GM19238 (cell line): Measurements from ENCODE around the gene C16orf87.

ENCODE experiments used
- DNase-seq: peaks from one replicate; pipeline ENCODE4 v3.0.0; 2011; ENCODE audit warnings: low spot score; ENCODE audit not compliant: insufficient read length

C16orf87 gene

DNA sequence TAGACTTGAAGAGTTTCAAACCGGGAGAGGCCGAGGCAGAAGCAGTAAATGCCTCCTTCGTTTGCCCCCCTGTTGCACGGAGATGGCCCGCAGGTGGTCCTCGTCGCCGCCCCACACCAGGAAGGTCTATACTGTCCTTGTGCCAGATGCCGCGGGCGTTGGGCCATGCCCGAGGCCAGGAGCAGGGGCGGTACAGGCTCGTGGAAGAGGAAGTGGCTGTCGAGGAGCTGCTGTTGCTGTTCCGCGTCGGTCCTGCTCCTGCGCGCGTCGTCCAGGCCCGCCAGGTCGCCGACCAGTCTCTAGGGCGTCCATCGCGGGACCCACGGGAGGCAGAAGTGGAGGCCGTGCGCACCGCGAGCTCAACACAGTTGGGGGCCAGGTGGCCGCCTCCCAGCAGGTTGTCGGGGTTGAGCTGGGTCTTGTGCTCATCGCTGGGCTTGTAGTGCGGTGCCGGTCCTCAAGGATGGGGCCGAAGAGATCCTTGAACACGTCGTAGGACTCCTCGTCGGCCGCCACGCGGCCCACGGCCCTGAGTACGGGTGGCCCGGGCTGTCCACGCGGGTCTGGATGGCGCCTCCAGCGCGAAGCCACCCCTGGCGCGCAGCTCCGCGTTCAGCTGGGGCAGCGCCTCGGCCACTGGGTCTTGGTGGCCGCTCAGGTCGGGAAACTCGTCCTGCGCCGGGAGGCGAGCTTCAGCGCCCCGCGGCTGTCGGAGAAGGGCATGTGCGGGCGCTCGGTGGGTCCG lies 13.1 kb upstream of the C16orf87 start:
- no peak for DNase-seq

- no peak for DNase-seq
These were observed 11.4 kb upstream of the C16orf87 start for GRCh38 chr16:46842192-46842895.

DNA sequence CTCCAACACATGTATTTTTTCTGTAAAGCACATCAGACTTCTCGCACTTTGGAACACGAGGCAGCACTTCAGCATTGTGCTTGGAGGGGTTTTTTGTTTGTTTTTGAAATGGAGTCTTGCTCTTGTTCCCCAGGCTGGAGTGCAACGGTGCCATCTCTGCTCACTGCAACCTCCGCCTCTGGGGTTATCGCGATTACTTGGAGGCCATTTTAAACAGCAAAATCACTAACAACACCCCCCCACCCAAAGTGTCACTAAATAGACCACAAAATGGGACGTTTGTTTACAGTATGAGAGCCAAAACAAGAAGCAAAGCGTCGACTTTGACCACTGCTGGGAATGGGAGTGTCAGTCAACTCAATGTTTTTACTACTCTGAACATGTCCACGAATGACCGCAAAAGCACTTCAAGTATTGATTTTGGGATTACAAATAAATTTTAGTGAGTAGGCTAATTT lies 9.0 kb upstream of the C16orf87 start:
- DNase-seq = no peak

- DNase-seq = no peak
These were observed 5.9 kb upstream of the C16orf87 start for GRCh38 chr16:46836534-46837530.

- DNase-seq = no peak
These were observed 2.5 kb upstream of the C16orf87 start for GRCh38 chr16:46833460-46833800.

DNA sequence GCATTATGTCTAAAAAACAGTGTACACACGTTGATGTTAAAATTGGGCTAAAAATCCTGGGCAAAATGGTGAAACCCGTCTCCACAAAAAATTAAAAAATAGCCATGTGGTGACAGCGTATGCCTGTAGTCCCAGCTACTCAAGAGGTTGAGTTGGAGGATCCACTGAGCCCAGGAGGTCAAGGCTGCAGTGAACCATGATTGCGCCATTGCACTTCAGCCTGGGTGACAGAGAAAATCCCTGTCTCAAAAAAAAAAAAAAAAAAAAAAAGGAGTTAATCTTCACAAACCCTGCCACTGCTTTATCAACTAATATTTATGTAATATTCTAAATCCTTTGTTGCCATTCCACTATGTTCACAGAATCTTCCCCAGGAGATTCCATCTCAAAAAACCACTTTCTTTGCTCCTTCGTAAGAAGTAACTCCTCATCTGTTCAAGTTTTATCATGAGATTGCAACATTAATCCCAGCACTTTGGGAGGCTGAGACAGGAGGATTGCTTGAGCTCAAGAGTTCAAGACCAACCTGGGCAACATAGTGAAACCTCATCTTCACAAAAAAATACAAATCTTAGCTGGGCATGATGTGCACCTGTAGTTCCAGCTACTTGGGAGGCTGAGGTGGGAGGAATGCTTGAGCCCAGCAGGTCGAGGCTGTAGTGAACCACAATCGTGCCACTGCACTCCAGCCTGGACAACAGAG lies 1.9 kb upstream of the C16orf87 start:
- no peak for DNase-seq

DNA sequence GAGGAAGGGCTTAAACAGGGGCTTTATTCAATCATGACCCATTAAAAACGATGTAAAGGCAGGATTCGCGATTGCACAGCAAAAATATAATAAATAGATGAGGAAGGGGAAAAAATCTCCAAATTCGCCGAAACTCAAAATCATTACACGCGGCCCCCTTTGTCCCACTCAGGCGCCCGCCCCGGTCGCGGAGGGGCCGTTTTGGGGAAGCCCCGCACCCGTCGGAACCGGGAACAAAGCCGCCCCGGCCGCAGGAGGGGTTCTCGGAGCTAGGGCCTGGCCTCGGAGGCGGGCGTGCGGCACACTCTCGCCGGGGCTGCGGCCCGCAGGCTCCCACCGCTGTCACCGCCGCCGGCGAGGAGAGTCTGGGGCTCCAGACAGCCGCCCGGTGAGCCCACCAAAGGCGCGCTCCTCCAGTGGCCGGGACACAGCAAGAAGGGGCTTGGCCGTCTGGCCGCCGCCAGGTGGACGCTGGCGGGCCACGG lies 521 bp downstream of the C16orf87 start:
- DNase-seq = no peak

DNA sequence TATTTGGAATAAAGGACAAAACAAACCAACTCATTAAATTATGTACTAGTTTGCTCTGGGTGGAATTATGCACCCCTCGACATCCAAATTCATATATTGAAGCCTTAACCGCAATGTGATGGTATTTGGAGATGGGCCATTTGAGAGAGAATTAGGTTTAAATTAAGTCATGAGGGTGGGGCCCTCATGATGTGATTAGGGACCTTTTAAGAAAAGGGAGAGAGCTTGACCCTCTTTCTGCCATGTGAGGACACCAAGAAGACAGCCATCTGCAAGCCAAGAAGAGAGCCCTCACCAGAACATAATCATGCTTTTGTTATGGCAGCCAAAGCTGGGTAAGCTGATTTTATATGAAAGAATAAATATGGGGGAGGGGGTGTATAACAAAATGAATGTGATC lies 2.0 kb downstream of the C16orf87 start:
- no peak for DNase-seq

GRCh38 chr16:46828292-46828691 lies 2.7 kb downstream of the C16orf87 start:
- DNase-seq = no peak

DNA sequence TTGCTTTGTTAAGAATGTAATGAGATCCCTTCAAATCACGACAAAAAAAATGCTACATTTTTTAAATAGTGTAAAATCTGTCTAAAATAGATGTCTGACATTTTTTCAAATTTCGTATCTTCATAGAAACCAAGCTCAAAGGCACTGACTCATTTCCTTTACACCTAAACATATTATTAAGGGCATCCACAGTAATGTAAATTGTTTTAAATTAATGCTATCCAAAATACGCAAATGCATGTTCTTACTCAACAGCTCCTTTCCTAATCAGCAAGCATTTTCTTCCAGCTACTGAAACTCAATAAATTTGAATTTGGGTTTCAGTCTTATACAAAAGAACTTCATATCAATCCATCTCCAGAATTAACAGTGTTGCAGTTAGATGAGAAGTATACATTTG lies 4.3 kb downstream of the C16orf87 start:
- DNase-seq = no peak

DNA sequence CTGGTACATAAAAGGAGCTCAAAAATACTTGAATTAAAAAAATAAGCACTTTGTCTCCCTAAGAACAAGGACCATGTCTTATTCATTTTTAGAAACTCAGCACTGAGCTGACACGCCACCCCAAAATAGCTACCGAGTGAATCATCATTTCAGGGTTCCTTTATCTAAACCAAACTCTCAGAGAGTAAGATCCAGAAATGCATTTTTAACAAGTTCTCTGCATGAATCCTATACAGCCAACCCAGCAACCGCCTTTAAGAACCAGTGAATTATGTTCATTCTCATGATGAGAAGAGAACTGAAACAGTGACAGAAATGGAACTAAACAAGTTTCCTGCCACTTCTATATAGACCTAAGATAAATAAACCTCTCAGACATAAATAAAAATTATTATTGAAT lies 8.7 kb downstream of the C16orf87 start:
- DNase-seq = no peak

GRCh38 chr16:46817961-46818360 lies 13.0 kb downstream of the C16orf87 start:
- DNase-seq = no peak

- no peak for DNase-seq
These were observed 16.2 kb downstream of the C16orf87 start for GRCh38 chr16:46814790-46815189.

GRCh38 chr16:46813611-46814010 lies 17.4 kb downstream of the C16orf87 start:
- no peak for DNase-seq

GRCh38 chr16:46812781-46813540 lies 18.0 kb downstream of the C16orf87 start:
- DNase-seq = no peak

- no peak for DNase-seq
These were observed 19.3 kb downstream of the C16orf87 start for GRCh38 chr16:46811682-46812081.

DNA sequence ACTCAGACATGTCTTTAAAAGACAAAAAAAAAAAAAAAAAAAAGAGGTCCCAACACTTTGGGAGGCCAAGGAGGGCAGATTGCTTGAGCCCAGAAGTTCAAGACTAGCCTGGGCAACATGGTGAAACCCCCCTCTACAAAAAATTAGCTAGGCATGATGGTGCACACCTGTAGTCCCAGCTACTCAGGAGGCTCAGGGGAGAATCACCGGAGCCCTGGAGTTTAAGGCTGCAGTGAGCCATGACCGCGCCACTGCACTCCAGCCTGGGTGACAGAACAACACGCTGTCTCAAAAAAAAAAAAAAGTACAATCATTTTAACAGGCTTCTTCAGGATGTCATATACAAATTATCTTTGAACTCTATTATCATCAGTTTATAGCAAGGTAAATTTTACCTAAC lies 22.0 kb downstream of the C16orf87 start:
- DNase-seq = no peak

- no peak for DNase-seq
These were observed 23.6 kb downstream of the C16orf87 start for GRCh38 chr16:46807336-46807735.

DNA sequence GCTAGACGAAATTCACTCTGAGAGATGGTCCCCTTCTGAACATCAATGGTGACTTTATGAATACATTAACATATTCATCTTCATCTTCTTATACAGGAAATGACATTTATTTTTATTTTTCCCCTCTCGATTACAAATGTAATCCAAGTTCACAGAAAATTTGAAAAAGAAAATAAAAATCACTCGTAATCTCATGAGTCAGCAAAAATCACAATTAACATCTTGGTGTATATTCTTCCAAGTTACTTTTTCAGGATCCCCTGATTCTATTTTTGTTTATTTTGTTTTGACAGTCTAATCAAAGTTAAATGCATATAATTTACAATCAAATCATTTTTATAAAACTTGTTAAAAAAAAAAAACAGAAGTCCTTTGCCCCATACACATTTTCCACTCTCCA lies 27.6 kb downstream of the C16orf87 start:
- DNase-seq = no peak

- no peak for DNase-seq
These were observed 29.4 kb downstream of the C16orf87 start for GRCh38 chr16:46801428-46802049.
